CD4-positive, alpha-beta T cell (primary cell): Measurements from ENCODE around the gene AGPS. TPM values are rescaled to one million over a fixed set of nuclear protein-coding genes. Genes with fewer than 3 reads are reported as not detected.

Experiments used
- ATAC-seq: fragments of 200-7000 bp; cut with Tn5 transposase; one replicate; pipeline ENCODE4 v1.10.0; 2022; ENCODE audit warnings: mild to moderate bottlenecking; ENCODE audit not compliant: poor library complexity
- CTCF ChIA-PET: fragments of 350-600 bp; sonication (Branson Sonifier 250); formaldehyde crosslinking; loops from one replicate; lab custom pipeline; 2021; ENCODE audit warnings: antibody characterized with exemption, inconsistent platforms; lab: Charles Lee
- POLR2A ChIA-PET: fragments of 350-600 bp; sonication (Branson Sonifier 250); formaldehyde crosslinking; loops from one replicate; lab custom pipeline; 2021; ENCODE audit warnings: antibody characterized with exemption, inconsistent platforms; lab: Charles Lee
- DNase-seq, 14 experiments: peaks; one replicate each; pipeline ENCODE4 v3.0.0-alpha.2; 2013 to 2020; ENCODE audit warnings: mixed read lengths in 2 of 14
- H3K27ac ChIP-seq, 2 donors: one replicate each; pipeline versions ENCODE4 v1.5.1 to v1.7.0; 2013; ENCODE audit warnings: low read length in 2 of 2, low read depth in 1 of 2, mild to moderate bottlenecking in 1 of 2
- H3K27me3 ChIP-seq, 2 experiments: 1 replicate in 1 of 2; 2 replicates in 1 of 2; pipeline versions ENCODE4 v1.6.1 to v1.7.0; 2013; ENCODE audit warnings: low read length in 2 of 2, control low read depth in 1 of 2, mild to moderate bottlenecking in 1 of 2, moderate library complexity in 1 of 2; ENCODE audit not compliant: insufficient read depth in 2 of 2, control insufficient read depth in 1 of 2
- H3K36me3 ChIP-seq: one replicate; pipeline ENCODE4 v1.6.1; 2013; ENCODE audit warnings: low read length, control low read depth; ENCODE audit not compliant: insufficient read depth
- H3K4me1 ChIP-seq: one replicate; pipeline ENCODE4 v1.6.1; 2013; ENCODE audit warnings: low read length, control low read depth; ENCODE audit not compliant: insufficient read depth
- H3K4me3 ChIP-seq: one replicate; pipeline ENCODE4 v1.5.1; 2013; ENCODE audit warnings: mild to moderate bottlenecking, low read length, moderate library complexity
- H3K9me3 ChIP-seq, 2 experiments: 1 replicate in 1 of 2; 2 replicates in 1 of 2; pipeline versions ENCODE4 v1.6.1 to v1.7.0; 2013; ENCODE audit warnings: low read length in 2 of 2, mild to moderate bottlenecking in 2 of 2, control low read depth in 1 of 2, moderate library complexity in 1 of 2; ENCODE audit not compliant: control insufficient read depth in 1 of 2, insufficient read depth in 1 of 2
- H3K27ac Mint-ChIP-seq: one replicate; pipeline ENCODE4 v1.8.0; 2020; ENCODE audit warnings: mixed read lengths
- H3K27me3 Mint-ChIP-seq: one replicate; pipeline ENCODE4 v1.8.0; 2021; ENCODE audit warnings: mixed read lengths
- H3K36me3 Mint-ChIP-seq: one replicate; pipeline ENCODE4 v1.8.0; 2021; ENCODE audit warnings: low read depth, mixed read lengths
- H3K4me1 Mint-ChIP-seq: one replicate; pipeline ENCODE4 v1.8.0; 2021; ENCODE audit warnings: low read depth, mixed read lengths
- H3K4me3 Mint-ChIP-seq: one replicate; pipeline ENCODE4 v1.8.0; 2020; ENCODE audit warnings: mild to moderate bottlenecking, mixed read lengths
- H3K9me3 Mint-ChIP-seq: one replicate; pipeline ENCODE4 v1.8.0; 2020; ENCODE audit warnings: mixed read lengths
- CTCF ChIP-seq: fragments of 200-600 bp; IDR thresholded peaks from one replicate; pipeline ENCODE4 v1.8.0; 2022; ENCODE audit warnings: antibody characterized with exemption, mild to moderate bottlenecking
- intact Hi-C, 2 experiments: fragments of 100-400 bp; cut with DNase I in 1 of 2; cut with micrococcal nuclease in 1 of 2; formaldehyde crosslinking; loops; one replicate each; pipeline versions ENCODE4 v1.15.1 to v1.9.0; 2023 to 2025; cut with DNase I, micrococcal nuclease
- total RNA-seq, 174 experiments: library from RNA in 2 of 174; stranded (reverse) in 2 of 174; gene quantifications; one replicate each; pipeline ENCODE4 v1.2.3 and lab custom pipeline; 2021 to 2026

AGPS gene
- total RNA-seq, 2 experiments from 2014 or later: 21.5 to 23.9 TPM

DNA sequence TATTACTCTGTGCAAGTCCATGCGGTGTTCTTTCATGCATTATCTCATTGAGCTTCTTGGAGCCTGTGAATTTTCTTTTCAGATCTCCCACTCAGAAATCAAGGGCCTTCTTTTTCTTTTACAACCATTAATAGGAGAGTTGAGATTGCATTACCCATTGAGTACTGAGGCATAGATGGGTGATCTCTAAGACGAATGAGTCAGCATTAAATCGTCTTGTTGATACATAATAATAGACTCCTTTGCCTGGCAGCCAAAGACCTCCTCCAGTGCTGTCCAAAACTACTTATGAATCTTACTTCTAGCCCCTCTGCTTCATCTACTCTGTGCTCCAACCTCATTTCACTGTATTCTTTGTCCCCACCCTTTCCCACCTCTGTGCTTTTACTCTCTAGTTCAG is 180.5 kb downstream of the AGPS start:
- Mint-ChIP-seq H3K4me3 (no peak overlapping the region), H3K36me3 (no peaks in the 10 kb centered on the region), H3K27ac (no peak overlapping the region), H3K4me1 (no peaks in the 10 kb centered on the region), H3K27me3 (peaks cover 3% of the 10 kb centered on the region), H3K9me3 (no peaks in the 10 kb centered on the region)
- H3K4me1 ChIP-seq: no peaks in the 10 kb centered on the region
- ChIA-PET CTCF (no interaction called here), POLR2A (no interaction called here)
- no peak overlapping the region for H3K27ac ChIP-seq
- H3K9me3 ChIP-seq: no peaks in the 10 kb centered on the region
- ATAC-seq (no peak), DNase-seq (no peak)
- no peaks in the 10 kb centered on the region for H3K27me3 ChIP-seq
- H3K4me3 ChIP-seq: no peak overlapping the region
- intact Hi-C loops: no loop called here
- no peaks in the 10 kb centered on the region for H3K36me3 ChIP-seq
- TF ChIP-seq CTCF: no peak

- H3K36me3 Mint-ChIP-seq: no peaks in the 10 kb centered on the region
- H3K4me3 Mint-ChIP-seq: no peak overlapping the region
- H3K27me3 Mint-ChIP-seq: peaks cover 3% of the 10 kb centered on the region
- POLR2A ChIA-PET: no interaction called here
- Histone ChIP-seq H3K27me3 (no peaks in the 10 kb centered on the region), H3K27ac (no peak overlapping the region), H3K36me3 (no peaks in the 10 kb centered on the region), H3K9me3 (no peaks in the 10 kb centered on the region), H3K4me1 (no peaks in the 10 kb centered on the region), H3K4me3 (no peak overlapping the region)
- TF ChIP-seq CTCF: no peak
- no peaks in the 10 kb centered on the region for H3K9me3 Mint-ChIP-seq
- DNase-seq: no peak
- no peak for ATAC-seq
- H3K4me1 Mint-ChIP-seq: no peaks in the 10 kb centered on the region
- intact Hi-C loops: no loop called here
- CTCF ChIA-PET: no interaction called here
- H3K27ac Mint-ChIP-seq: no peak overlapping the region
Measured at GRCh38 chr2:177574356-177574755, 181.8 kb downstream of the AGPS start.

GRCh38 chr2:177575358-177575757 is 182.8 kb downstream of the AGPS start:
- no peak overlapping the region for H3K27ac ChIP-seq
- H3K27ac Mint-ChIP-seq: no peak overlapping the region
- no peak overlapping the region for H3K4me3 Mint-ChIP-seq
- no peaks in the 10 kb centered on the region for H3K36me3 Mint-ChIP-seq
- no peak for ATAC-seq
- CTCF ChIA-PET: no interaction called here
- no peaks in the 10 kb centered on the region for H3K9me3 ChIP-seq
- H3K36me3 ChIP-seq: no peaks in the 10 kb centered on the region
- H3K4me1 Mint-ChIP-seq: no peaks in the 10 kb centered on the region
- POLR2A ChIA-PET: no interaction called here
- no peaks in the 10 kb centered on the region for H3K27me3 ChIP-seq
- H3K9me3 Mint-ChIP-seq: no peaks in the 10 kb centered on the region
- no peak for DNase-seq
- intact Hi-C loops: no loop called here
- no peaks in the 10 kb centered on the region for H3K4me1 ChIP-seq
- H3K4me3 ChIP-seq: no peak overlapping the region
- H3K27me3 Mint-ChIP-seq: peaks cover 3% of the 10 kb centered on the region
- no peak for TF ChIP-seq CTCF
